Common myeloid progenitor, CD34-positive (primary cell): ENCODE data around the gene ABTB1. TPM values are rescaled to one million over a fixed set of nuclear protein-coding genes. Genes with fewer than 3 reads are reported as not detected.

ENCODE experiments used
- CTCF ChIA-PET: fragments of 350-600 bp; sonication (Branson Sonifier 250); formaldehyde crosslinking; loops from one replicate; lab custom pipeline; 2021; ENCODE audit warnings: antibody characterized with exemption; lab: Charles Lee
- POLR2A ChIA-PET: fragments of 350-600 bp; sonication (Branson Sonifier 250); formaldehyde crosslinking; loops from one replicate; lab custom pipeline; 2021; ENCODE audit warnings: antibody characterized with exemption; lab: Charles Lee
- DNase-seq, 3 donors: peaks; one replicate each; pipeline versions ENCODE4 v3.0.0 to v3.0.0-alpha.2; 2013
- H3K27ac ChIP-seq, 2 experiments: 1 replicate in 1 of 2; 2 replicates in 1 of 2; pipeline ENCODE4 v1.7.0; 2013; ENCODE audit warnings: inconsistent platforms in 2 of 2, low read length in 2 of 2, mild to moderate bottlenecking in 2 of 2, low read depth in 1 of 2, moderate library complexity in 1 of 2; ENCODE audit not compliant: severe bottlenecking in 2 of 2, insufficient read depth in 1 of 2, poor library complexity in 1 of 2
- H3K27me3 ChIP-seq, 5 experiments: replicated peaks in 2 of 5; 1 replicate in 3 of 5; 2 replicates in 2 of 5; pipeline versions ENCODE4 v1.6.1 to v1.7.0; 2013; ENCODE audit warnings: low read length in 4 of 5, mild to moderate bottlenecking in 2 of 5, moderate library complexity in 2 of 5, inconsistent platforms in 1 of 5; ENCODE audit not compliant: insufficient read depth in 5 of 5, control insufficient read depth in 4 of 5
- H3K36me3 ChIP-seq, 4 experiments: 1 replicate in 2 of 4; 2 replicates in 2 of 4; pipeline versions ENCODE4 v1.6.1 to v1.7.0; 2013; ENCODE audit warnings: low read length in 3 of 4, control low read depth in 1 of 4, mild to moderate bottlenecking in 1 of 4; ENCODE audit not compliant: control insufficient read depth in 4 of 4, insufficient read depth in 4 of 4
- H3K4me1 ChIP-seq, 4 experiments: 1 replicate in 3 of 4; 2 replicates in 1 of 4; pipeline versions ENCODE4 v1.6.1 to v1.7.1; 2013; ENCODE audit warnings: low read length in 3 of 4, mild to moderate bottlenecking in 3 of 4, control low read depth in 1 of 4, inconsistent platforms in 1 of 4, moderate library complexity in 1 of 4; ENCODE audit not compliant: control insufficient read depth in 4 of 4, insufficient read depth in 4 of 4; ENCODE audit errors: control extremely low read depth in 1 of 4
- H3K4me3 ChIP-seq, 7 experiments: 1 replicate in 4 of 7; 2 replicates in 3 of 7; pipeline versions ENCODE4 v1.5.1 to v1.7.0; 2013; ENCODE audit warnings: mild to moderate bottlenecking in 7 of 7, low read length in 6 of 7, moderate library complexity in 6 of 7, inconsistent platforms in 2 of 7, low read depth in 2 of 7, control low read depth in 1 of 7; ENCODE audit not compliant: insufficient read depth in 4 of 7, control insufficient read depth in 1 of 7; ENCODE audit errors: extremely low read depth in 1 of 7
- H3K9me3 ChIP-seq, 5 experiments: 1 replicate in 4 of 5; 2 replicates in 1 of 5; pipeline versions ENCODE4 v1.6.1 to v1.7.1; 2013; ENCODE audit warnings: low read length in 4 of 5, mild to moderate bottlenecking in 2 of 5, inconsistent platforms in 1 of 5, low read depth in 1 of 5, moderate library complexity in 1 of 5; ENCODE audit not compliant: control insufficient read depth in 4 of 5, insufficient read depth in 2 of 5; ENCODE audit errors: control extremely low read depth in 1 of 5
- WGBS: methylation state at CpG from one replicate; pipeline ENCODE4 v1.1.5; 2013; ENCODE audit not compliant: insufficient coverage; 5-methylcytosine and 5-hydroxymethylcytosine counted together
- polyA plus RNA-seq: library from polyadenylated mRNA; unstranded; fragments of 120-200 nt; gene quantifications from one replicate; pipeline ENCODE4 v1.2.1, GENCODE V29; 2013

The ABTB1 gene
- 42.9 TPM for polyA plus RNA-seq

DNA sequence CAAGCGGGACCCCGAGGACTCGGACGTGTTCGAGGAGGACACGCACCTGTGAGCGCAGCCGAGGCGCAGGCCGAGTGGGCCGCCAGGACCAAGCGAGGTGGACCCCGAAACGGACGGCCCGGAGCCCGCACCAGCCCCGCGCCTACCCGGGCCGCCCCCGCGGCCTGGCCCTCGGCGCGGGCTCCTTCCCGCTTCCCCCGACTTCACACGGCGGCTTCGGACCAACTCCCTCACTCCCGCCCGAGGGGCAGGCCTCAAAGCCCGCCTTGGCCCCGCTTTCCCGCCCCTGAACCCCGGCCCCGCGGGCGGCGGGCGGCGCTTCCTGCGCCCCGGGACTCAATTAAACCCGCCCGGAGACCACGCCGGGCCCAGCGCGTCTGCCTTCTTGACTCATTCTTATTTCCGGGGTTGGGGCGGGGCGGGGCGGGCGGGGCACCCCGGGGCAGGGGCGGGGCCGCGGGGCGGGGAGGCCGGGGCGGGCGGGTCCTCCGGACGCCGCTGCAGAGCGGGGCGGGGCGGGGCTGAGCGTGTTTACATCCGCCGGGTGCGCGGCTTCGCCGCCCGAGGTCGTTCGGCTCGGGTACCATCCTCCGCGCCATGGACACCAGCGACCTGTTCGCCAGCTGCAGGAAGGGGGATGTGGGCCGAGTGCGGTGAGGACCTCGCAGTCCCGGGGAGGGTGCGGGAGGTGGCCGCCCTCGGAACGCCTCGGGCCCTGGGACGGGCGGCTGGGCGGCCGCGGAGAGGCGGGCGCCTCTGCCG lies at the start of gene ABTB1:
Gene ABTB1 (plus strand): TSS at position 524 of the 762 bp plus-strand sequence. CDS start 74 bp downstream, at position 598.
- DNase-seq: peak; percentile 69 to 84 (median 78)
- Histone ChIP-seq H3K36me3 (peaks cover 0 to 26% (median 7%) of the 10 kb centered on the region in 4 experiments), H3K27me3 (no peaks in the 10 kb centered on the region), H3K4me3 (peak within 1 kb of the TSS; percentile 58 to 87 (median 78)), H3K9me3 (no peaks in the 10 kb centered on the region), H3K27ac (peak within 1 kb of the TSS; percentile 58 to 82), H3K4me1 (peaks cover 0 to 27% (median 22%) of the 10 kb centered on the region in 4 experiments)
- POLR2A ChIA-PET: no interaction called here
- under 1% methylated on average over 59 of the region's 102 CpGs for WGBS
- CTCF ChIA-PET: interaction anchor here (0.8 to 1.3 kb wide), 3 partner anchors 11 to 85 kb away, joined by 3 to 4 read pairs (median 3); no protein-coding TSS in a partner anchor

- POLR2A ChIA-PET: no interaction called here
These were observed 48.7 kb upstream of the ABTB1 start for GRCh38 chr3:127624063-127624462.

DNA sequence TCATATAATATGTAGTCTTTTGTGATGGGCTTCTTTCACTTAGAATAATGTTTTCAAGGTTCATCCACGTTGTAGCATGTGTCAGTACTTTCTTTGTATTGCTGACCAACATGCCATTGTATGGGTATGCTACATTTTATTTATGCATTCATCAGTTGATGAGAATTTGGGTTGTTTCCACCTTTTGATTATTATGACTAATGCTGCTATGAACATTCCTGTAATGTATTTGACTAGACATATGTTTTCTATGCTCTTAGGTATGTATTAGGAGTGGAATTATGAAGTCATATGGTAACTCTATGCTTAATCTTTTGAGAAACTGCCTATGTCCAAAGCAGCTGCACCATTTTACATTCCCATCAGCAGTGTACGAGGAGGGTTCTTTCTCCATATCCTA lies 46.9 kb upstream of the ABTB1 start:
- Histone ChIP-seq H3K36me3 (peaks cover 10 to 25% (median 15%) of the 10 kb centered on the region in 4 experiments), H3K4me3 (no peak overlapping the region), H3K27me3 (peaks cover 0 to 27% (median 11%) of the 10 kb centered on the region in 5 experiments), H3K9me3 (no peaks in the 10 kb centered on the region), H3K27ac (no peak overlapping the region), H3K4me1 (peaks cover 4 to 17% (median 12%) of the 10 kb centered on the region in 4 experiments)
- ChIA-PET CTCF (no interaction called here), POLR2A (no interaction called here)
- 91% methylated on average over 1 of the region's 2 CpGs for whole genome bisulfite sequencing
- DNase-seq: no peak

More at GRCh38 chr3:127624063-127624462, 48.7 kb upstream of the ABTB1 start:
- H3K9me3 ChIP-seq: no peaks in the 10 kb centered on the region
- no peak overlapping the region for H3K4me3 ChIP-seq
- DNase-seq: no peak
- 92% methylated on average over 2 of the region's 5 CpGs for WGBS
- CTCF ChIA-PET: interaction anchor here (0.6 to 1.5 kb wide), 2 partner anchors 12 to 442 kb away, joined by 3 read pairs; no protein-coding TSS in a partner anchor
- H3K27ac ChIP-seq: no peak overlapping the region
- H3K4me1 ChIP-seq: peaks cover 0 to 3% (median 1%) of the 10 kb centered on the region in 4 experiments
- peaks cover 18 to 41% (median 27%) of the 10 kb centered on the region in 4 experiments for H3K36me3 ChIP-seq
- peaks cover 0 to 12% (median 8%) of the 10 kb centered on the region in 5 experiments for H3K27me3 ChIP-seq

- no peak overlapping the region for H3K27ac ChIP-seq
- CTCF ChIA-PET: interaction anchor here (0.9 kb wide), 1 partner anchor 30 kb away, joined by 4 read pairs; the partner anchor contains the start of gene MCM2
- H3K27me3 ChIP-seq: peaks cover 0 to 33% (median 11%) of the 10 kb centered on the region in 5 experiments
- 94% methylated on average over 1 of the region's 4 CpGs for WGBS
- POLR2A ChIA-PET: no interaction called here
- H3K9me3 ChIP-seq: no peaks in the 10 kb centered on the region
- no peak overlapping the region for H3K4me3 ChIP-seq
- DNase-seq: no peak
- H3K4me1 ChIP-seq: peaks cover 4 to 17% (median 12%) of the 10 kb centered on the region in 4 experiments
- H3K36me3 ChIP-seq: no peaks in the 10 kb centered on the region
These were observed 44.3 kb upstream of the ABTB1 start for GRCh38 chr3:127628426-127628787.

DNA sequence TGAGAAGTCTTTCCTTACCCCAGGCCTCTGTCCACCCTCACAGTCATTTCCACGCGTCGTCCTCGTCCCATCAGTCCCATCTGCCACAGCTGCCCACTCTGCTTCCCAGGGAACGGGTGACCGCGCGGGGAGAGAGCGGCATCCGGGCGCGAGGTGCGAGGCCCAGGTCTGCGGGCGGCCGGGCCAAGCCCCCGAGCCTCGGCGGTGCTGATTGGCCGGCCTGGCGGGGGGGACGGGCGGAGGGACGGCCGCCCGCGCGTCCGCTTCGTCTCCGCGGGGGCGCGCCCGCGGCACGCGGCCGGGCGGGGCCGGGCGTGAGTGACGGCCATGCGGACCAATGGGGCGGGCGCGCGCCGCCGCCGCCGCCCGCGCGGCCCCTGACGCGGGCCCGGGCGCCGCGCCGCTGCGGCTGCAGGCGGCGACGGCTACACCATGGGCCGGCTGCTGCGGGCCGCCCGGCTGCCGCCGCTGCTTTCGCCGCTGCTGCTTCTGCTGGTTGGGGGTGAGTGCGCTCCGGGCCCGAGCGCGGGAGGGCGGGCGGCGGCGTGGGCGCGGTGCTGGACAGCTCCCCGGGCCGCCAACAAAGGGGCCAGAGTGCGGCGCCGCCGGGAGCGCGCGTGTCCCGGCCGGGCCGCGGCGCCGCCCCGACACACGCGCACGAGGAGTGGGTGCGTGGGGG lies 43.8 kb upstream of the ABTB1 start, which contains the start of gene PODXL2:
Gene PODXL2 (plus strand): TSS at position 398 of the 679 bp plus-strand sequence. CDS start 35 bp downstream, at position 433.
- Histone ChIP-seq H3K4me1 (peaks cover 4 to 17% (median 12%) of the 10 kb centered on the region in 4 experiments), H3K4me3 (peak within 1 kb of the TSS; percentile 11 to 71 (median 66)), H3K27me3 (peaks cover 0 to 33% (median 11%) of the 10 kb centered on the region in 5 experiments), H3K27ac (no peak within 1 kb of the TSS), H3K36me3 (no peaks in the 10 kb centered on the region), H3K9me3 (no peaks in the 10 kb centered on the region)
- peak; percentile 36 to 80 (median 65) for DNase-seq
- WGBS: 9% methylated on average over 45 of the region's 105 CpGs
- ChIA-PET POLR2A (no interaction called here), CTCF (no interaction called here)

- Histone ChIP-seq H3K36me3 (no peaks in the 10 kb centered on the region), H3K27ac (no peak overlapping the region), H3K4me3 (peak overlapping the region; percentile 11 to 71 (median 66)), H3K4me1 (peaks cover 4 to 17% (median 12%) of the 10 kb centered on the region in 4 experiments), H3K27me3 (peaks cover 0 to 33% (median 11%) of the 10 kb centered on the region in 5 experiments), H3K9me3 (no peaks in the 10 kb centered on the region)
- ChIA-PET POLR2A (no interaction called here), CTCF (no interaction called here)
- peak; percentile 41 to 79 (median 76) for DNase-seq
- 25% methylated on average over 38 of the region's 65 CpGs for WGBS
These were observed 43.0 kb upstream of the ABTB1 start for GRCh38 chr3:127629467-127630403.
